HFF-Myc (cell line): ENCODE data around the gene HDLBP.

Experiments
- DNase-seq: peaks from one replicate; pipeline ENCODE4 v3.0.0-alpha.2; 2011; ENCODE audit warnings: low read depth; ENCODE audit errors: extremely low read depth
- H3K4me3 ChIP-seq: replicated peaks from 2 replicates; pipeline ENCODE4 v1.5.1; 2011; ENCODE audit warnings: low read depth, mild to moderate bottlenecking, control low read depth, low read length
- TF ChIP-seq, protein P1 (sequence below): IDR thresholded peaks from 2 replicates; pipeline ENCODE4 v1.5.1; 2012; ENCODE audit warnings: mild to moderate bottlenecking, low read depth, low read length, control low read depth; ENCODE audit errors: missing control alignments

Gene HDLBP

GRCh38 chr2:241224018-241224850 lies 91.2 kb downstream of the HDLBP start:
- DNase-seq = peak; percentile 27
- TF ChIP-seq, protein P1, sequence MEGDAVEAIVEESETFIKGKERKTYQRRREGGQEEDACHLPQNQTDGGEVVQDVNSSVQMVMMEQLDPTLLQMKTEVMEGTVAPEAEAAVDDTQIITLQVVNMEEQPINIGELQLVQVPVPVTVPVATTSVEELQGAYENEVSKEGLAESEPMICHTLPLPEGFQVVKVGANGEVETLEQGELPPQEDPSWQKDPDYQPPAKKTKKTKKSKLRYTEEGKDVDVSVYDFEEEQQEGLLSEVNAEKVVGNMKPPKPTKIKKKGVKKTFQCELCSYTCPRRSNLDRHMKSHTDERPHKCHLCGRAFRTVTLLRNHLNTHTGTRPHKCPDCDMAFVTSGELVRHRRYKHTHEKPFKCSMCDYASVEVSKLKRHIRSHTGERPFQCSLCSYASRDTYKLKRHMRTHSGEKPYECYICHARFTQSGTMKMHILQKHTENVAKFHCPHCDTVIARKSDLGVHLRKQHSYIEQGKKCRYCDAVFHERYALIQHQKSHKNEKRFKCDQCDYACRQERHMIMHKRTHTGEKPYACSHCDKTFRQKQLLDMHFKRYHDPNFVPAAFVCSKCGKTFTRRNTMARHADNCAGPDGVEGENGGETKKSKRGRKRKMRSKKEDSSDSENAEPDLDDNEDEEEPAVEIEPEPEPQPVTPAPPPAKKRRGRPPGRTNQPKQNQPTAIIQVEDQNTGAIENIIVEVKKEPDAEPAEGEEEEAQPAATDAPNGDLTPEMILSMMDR = no peak
- no peak overlapping the region for H3K4me3 ChIP-seq

DNA sequence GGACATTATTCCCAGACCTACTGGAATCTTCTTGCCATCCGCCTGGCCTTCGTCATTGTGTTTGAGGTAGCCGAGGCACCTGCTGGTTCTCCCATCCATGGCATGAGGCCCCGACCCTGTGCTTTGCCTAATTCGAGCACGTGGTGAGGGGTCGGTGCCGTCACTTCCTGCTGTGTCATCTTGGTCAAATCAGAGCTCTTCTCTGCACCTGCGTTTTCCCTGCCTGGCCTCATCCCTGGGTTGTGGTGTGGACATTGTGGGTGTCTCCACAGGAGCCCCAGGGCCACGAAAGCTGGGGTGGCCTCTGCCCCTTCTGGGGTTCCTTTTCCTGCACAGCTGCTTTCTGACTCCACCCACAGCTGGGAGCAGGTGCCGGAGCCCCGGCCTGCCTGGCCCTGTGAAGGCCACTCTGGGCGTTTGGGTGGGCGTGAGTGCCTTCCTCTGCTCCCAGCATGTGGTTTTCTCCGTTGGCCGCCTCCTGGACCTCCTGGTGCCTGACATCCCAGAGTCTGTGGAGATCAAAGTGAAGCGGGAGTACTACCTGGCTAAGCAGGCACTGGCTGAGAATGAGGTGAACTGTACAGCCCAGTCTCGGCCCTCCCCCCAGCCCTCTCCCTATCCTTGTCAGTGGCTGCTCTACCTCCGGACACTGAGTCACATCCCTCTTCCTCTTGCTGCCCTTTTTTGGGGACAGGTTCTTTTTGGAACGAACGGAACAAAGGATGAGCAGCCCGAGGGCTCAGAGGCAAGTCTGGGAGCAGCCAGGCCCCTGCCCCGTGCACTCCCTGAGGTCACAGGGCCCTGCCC lies 92.1 kb downstream of the HDLBP start:
- H3K4me3 ChIP-seq = no peak overlapping the region
- TF ChIP-seq, protein P1 = no peak
- DNase-seq = no peak

GRCh38 chr2:241219856-241220356 lies 95.6 kb downstream of the HDLBP start:
- TF ChIP-seq, protein P1 = no peak
- DNase-seq = no peak
- H3K4me3 ChIP-seq = no peak overlapping the region

DNA sequence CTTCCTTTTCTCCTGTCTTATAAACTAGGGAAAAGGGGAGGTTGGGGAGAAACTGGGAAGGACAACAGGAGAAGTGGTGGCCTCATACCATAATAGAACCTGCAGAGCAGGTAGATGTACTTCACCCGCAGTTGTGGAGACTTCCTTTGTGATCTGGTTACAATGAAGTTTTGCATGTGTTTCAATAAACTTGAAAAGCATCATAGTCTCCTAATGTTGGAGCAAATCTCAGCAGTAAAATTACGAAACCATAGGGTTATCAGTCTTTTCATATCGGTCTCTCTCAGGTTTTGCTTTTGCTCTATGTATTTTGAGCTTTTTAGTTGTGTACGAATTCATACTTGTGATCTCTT lies 96.5 kb downstream of the HDLBP start:
- H3K4me3 ChIP-seq = peak overlapping the region; percentile 54
- TF ChIP-seq, protein P1 = no peak
- DNase-seq = no peak

- H3K4me3 ChIP-seq = peak overlapping the region; percentile 54
- DNase-seq = no peak
- TF ChIP-seq, protein P1 = no peak
Measured at GRCh38 chr2:241218131-241219029, 97.1 kb downstream of the HDLBP start.
